ENCODE results near the gene SCTR. TPM values are rescaled to one million over a fixed set of nuclear protein-coding genes. Genes with fewer than 3 reads are reported as not detected.

The SCTR gene
- total RNA-seq, 1 donor from 2014 or later: not detected

DNA sequence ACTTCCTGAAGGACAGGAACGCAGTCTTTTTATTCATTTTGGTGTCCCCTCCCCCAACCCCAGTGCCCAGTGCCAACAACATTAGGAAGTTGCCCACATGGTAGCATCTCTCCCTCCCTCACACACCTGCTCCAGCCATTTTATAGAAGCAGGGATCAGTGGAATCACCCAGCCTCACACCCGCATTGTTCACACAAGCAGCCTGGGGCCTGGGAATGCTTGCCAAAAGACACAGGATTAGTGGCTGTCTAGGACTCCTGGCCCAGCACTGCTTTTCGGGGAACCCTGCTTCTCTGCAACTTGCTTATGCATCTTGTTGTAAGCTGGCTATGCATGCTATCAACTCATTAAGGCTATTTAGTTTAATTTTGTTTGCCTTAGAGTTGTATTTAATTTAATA lies 74.8 kb downstream of the SCTR start:
- intact Hi-C loops (cut with micrococcal nuclease): no loop called here

DNA sequence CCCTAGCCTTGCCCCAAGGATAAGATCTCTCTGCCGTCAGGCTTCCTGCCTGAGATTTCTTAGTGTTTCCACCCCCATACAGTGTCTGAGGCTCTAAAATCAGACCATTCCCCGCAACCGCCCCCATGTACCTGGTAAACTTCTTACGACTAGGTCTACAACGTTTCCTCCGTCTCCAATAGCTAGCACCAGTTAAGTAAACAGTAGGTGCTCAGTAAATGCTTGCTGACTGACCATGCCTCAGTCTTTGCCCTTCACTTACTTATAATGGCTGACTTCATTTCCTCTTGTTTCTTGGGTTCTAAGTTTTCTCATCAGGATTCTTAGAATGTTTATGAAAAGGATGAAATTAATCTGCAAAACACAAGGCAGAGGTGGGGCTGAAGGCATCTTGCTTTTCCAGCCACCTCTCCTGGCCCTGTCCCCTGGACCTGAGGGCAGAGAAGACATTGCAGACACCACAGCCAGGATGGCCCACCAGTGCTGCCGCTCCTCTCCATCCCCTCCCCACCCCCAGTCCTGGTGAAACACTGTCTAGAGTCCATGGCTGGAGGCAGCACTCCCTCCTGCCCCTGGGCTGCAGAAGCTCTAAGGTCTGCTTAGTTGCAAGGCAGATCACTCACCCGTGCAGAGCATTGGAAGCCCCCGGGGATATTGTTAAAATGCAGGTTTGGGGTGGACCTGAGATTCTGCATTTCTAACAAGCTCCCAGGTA lies 75.7 kb downstream of the SCTR start:
- intact Hi-C loops (cut with micrococcal nuclease): no loop called here

DNA sequence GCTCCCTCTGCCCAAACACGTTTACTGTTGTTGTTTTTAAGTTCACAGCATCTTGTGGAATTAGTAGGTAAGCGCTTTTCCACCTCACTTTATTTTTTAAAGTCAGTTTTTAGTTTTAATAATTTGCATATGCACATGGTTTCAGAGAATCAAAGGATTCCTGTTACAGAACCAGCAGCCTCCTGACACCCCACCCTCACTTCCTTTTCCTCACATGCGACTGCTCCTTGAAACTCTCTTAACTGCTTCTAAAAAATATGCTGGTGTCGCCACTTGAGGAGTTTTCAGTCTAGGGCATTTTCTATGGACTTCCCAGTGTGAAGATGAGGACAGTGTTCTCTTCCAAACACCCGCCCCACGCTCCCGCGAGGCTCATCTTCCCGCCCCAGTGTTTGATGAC lies 78.2 kb downstream of the SCTR start:
- intact Hi-C loops (cut with micrococcal nuclease): no loop called here

DNA sequence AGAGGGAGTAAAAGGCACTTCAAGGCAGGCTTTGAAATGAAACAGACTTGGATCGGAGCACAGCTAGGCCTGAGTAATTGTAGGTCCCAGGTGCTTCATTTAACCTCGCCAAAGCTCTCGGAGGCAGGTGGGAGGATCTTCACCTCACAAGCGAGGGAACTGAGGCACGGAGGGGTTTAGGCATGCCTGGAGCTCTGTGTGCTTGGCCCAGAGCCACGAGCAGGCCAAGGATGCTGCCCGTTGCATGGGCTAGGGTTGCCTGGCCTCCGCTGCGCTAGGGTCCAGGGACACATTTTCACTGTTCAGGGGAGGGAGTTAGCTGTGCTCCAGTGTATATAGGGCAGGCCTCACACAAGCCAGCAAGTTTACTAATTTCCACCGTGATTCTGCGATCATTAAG lies 81.4 kb downstream of the SCTR start:
- intact Hi-C loops (cut with micrococcal nuclease): no loop called here

DNA sequence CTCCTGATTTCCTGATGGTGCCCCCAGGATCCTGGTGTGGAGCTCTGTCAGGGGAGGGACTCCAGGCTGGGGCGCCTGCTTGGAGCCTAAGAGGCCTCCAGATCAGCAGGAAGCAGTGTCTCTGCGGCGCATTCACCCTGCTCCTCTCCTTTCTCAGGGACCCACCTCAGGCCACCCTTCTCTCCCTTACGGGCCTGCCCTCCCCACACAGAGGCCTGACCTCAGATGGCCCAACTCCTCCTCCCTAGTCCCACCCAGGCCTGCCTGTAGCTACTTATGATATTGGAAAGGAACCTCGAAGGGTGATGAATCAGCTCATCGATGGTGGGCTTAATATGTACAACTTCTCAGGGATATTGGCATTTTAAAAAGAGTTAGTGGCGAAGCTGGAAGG lies 82.1 kb downstream of the SCTR start:
- intact Hi-C loops (cut with micrococcal nuclease): no loop called here

DNA sequence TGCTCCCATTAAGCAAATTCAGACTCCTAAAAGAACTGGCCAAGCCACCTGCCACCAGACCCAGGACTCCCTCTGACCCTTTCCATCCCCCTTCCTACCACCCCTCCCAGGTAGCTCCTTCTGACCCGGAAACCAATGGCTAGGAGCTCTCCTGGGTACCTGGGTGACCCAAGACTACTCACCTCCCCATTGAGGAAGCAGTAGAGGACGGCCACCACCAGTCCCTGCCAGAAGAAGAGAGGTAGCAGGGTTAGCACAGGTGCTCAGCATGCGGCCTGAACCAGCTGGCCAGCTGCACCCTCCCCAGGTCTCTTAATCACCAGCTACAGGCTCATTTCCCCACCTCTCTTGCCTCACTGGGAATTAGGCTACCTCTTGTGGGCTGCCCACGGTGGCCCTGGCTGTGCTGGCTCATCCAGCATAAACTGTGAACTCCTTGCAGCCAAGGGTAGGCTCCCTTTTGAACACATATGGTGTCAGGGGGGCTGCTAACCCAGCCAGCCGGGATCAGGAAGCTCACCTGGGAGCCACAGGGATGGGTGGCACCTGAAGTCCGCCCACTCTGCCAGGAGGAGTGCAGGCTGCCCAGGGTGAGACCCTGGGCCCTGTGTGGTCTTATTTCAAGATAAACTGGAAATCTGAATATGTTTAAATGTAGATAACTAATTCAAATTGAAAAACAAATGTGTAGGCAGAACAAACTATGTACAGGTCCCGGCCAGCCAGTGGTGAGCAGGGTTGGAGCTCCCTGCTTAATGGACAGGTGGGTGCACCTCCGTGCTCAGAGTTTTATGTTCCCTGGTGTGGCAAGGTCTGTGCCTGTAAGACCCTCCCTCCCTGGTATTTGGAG lies 82.7 kb downstream of the SCTR start:
- intact Hi-C loops (cut with micrococcal nuclease): no loop called here

DNA sequence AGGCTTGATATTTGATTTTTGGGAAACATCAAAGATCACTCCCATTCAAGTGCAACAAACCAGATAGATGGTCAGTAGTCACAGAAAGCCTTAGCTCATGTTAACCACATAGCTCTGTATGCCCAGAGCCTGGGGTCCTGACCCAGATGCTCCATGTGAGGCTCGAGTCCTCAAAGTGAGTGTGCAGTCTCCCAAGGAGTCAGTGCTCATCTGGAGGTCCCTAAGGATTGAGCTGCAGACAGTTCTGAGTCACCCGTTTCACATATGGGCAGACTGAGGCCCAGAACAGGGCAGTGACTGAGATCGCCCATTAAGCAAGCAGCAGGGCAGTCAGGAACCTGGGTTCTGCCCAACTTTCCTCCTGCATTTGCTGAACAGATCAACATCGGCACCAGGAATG lies 83.4 kb downstream of the SCTR start:
- intact Hi-C loops (cut with micrococcal nuclease): no loop called here

DNA sequence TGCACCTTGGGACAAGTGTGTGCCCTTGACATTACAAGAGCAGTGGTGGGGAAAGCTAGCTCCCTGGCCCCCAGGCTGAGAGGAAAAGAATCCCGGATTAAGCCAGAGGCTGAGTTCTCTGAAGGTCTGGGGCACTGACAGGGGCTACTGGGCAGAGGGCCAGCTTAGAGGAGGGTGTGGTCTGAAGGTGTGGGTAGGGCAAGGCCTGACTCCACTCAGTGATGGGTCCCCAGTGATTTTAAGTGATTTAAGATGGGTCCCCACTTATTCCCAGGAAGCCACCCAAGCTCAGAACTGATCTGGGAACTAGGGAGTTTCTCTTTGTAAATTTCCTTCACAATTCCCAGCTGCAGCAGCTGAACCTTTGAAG lies 83.8 kb downstream of the SCTR start:
- intact Hi-C loops (cut with micrococcal nuclease): no loop called here

DNA sequence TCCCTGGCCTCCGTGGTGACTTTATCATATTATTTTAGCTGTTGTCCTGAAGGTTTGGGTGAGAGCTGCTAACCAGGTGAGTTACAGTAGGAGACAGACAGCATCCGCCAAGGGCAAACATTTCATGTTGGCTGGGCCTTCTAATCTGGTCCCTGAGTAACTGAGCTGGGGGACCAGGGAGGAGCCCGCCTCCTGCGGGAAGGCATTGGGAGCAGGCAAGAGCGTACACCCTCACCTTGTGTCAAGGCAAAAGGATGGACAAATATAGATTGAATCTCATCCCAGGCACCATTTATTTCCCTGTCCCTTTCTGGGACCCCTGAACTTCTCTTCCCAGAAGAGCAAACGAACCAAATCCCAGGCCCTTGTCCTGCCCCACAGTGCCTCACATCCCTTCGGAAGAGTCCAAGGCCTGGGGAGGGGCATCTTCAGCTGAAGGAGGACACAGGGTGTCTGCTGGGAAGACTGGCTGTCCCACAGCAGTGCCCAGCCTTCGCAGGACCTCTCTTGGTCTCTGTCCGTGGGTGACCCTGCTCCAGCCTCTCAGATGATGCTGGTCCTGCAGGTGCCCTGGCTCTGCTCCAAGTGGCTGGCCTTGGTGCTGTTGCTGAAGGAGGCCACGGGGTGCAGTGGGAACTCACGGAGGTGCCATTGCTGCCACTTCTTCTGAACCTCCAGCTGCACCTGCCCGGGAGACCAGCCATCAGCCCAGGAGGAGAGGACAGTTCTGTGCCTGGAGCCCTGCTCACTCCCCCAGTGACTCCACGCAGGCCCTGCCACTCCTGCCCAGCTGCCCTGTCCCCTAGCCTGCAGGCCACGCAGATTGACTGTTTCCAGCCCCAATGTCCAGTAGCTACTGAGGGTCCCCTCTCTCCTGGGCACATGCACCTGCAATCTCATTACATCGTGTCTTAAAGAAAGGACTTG lies 84.4 kb downstream of the SCTR start:
- intact Hi-C loops (cut with micrococcal nuclease): no loop called here

DNA sequence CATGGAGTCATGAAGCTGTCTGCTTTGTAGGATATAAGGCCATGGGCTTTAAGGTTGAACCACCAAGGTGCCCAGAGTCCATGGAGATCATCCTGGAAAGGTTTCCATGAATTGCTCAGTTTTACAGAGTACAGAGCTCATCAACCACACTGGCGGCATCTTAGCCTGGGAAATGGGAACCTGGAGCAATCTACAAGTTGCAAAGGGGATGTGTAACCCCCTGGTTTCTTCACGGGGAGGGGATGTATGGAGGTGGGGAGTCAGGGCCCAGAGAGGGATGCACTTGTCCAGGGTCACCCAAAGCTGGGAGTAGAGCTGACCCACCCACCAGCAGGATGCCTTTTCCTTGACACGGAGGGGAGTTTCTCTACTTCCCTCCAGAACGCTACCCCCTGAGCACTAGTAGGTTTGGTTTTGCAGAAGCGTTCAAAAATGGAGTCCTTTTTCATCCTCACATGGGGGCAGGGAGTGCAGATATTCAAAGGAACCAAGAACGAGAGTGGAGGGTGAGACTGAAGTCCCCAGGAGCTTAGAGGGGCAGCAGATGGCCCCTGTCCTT lies 85.5 kb downstream of the SCTR start:
- intact Hi-C loops (cut with micrococcal nuclease): no loop called here

DNA sequence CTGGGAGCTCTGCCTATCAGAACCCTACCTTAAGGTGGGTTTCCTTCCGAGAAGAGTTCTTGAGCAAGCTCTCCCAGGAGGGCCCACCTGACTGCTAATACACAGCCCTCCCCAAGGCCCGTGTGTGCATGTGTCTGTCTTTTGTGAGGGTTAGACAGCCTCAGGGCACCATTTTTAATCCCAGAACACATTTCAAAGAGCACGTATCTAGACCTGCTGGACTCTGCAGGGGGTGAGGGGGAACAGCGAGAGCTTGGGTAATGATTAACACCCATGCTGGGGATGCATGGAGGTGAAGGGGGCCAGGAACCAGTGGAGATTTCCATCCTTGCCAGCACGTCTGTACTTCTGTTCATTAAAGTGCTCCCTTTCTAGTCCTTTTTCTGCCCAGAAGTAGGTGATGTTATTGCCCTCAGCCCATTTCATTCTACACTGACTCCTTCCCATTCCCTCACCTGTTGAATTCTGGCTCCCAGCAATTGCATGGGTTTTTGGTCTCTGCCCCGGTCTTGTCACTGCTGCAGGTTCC lies 86.1 kb downstream of the SCTR start:
- intact Hi-C loops (cut with micrococcal nuclease): no loop called here

DNA sequence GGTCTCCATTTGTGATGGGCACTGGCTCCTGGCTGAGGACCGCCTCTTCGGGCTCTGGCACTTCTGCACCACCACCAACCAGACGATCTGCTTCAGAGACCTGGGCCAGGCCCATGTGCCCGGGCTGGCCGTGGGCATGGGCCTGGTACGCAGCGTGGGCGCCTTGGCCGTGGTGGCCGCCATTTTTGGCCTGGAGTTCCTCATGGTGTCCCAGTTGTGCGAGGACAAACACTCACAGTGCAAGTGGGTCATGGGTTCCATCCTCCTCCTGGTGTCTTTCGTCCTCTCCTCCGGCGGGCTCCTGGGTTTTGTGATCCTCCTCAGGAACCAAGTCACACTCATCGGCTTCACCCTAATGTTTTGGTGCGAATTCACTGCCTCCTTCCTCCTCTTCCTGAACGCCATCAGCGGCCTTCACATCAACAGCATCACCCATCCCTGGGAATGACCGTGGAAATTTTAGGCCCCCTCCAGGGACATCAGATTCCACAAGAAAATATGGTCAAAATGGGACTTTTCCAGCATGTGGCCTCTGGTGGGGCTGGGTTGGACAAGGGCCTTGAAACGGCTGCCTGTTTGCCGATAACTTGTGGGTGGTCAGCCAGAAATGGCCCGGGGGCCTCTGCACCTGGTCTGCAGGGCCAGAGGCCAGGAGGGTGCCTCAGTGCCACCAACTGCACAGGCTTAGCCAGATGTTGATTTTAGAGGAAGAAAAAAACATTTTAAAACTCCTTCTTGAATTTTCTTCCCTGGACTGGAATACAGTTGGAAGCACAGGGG lies 87.1 kb downstream of the SCTR start:
- intact Hi-C loops (cut with micrococcal nuclease): no loop called here

DNA sequence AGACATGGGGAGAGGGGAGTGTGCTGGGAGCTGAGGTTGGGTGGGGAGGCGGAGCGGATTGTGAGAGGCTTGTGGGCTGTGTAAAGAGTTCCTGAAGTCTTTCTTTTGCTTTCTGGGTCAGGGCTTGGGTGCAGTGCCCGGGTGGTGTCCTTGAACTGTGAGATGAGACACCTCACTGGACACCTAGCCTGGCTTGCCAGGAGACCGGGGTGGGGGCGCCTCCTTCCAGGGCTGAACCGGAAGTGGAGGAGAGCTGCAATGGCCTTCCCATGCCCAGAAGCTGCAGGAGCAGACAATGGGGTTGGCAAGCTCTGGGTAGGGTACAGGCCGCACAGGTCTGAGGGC lies 88.4 kb downstream of the SCTR start:
- intact Hi-C loops (cut with micrococcal nuclease): no loop called here

DNA sequence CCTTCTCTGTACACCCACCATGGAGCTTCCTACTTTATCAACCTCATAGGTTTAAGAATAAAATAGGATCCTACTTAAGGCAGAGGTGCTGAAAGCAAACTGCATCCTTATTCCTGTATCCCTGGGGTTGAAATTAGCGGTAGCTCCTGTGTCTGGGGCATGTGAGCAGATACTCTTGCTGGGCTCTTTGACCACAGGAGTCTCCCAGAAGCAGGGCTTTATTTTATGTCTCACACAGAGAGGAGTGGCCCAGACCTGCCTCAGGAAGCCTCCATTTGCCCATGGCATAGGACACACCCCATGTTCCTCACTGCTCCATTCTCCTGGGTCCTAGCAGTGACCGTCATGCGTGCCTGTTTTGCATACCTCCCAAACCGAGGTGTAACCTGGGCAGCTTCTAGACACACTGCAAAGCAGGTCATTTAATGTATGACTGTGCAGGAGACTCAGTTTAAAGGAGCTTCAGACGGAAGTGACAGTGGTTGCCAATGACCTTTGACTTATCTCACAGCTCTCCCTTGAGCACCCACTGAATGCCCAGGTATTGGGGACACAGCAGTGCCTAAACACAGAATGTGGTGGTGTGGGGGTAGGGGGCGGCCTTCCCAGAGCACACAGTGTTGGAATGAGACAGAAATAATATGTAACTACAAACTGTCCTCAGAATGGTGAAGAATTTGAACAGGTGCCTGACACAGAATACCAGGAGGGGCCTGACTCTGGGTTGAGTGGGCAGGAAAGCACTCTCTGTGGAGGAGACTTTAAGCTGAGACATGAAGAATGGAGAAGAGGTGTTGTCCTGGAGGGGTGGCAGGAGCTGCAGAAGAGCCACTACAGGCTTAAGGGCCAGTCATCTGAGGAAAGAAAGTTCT lies 89.0 kb downstream of the SCTR start:
- intact Hi-C loops (cut with micrococcal nuclease): no loop called here

DNA sequence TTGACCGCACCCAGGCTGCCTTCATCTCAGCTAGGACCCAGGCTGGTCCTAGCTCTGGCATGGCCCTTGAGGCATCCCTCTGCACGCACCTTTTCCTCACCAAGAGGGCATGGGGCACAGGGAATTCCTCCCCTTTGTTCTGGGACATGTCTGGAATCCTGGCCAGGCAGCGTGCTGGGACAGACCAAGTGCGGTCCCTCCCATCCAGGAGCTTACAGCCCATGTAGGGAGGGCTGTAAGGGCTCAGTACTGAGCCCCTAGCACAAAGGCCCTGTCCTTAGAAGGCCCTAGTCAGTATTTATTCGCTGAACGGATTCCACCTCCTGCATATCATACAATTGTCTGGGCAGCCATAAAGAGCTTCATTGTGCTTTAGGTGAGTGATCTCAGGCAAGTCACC lies 89.6 kb downstream of the SCTR start:
- intact Hi-C loops (cut with micrococcal nuclease): no loop called here

DNA sequence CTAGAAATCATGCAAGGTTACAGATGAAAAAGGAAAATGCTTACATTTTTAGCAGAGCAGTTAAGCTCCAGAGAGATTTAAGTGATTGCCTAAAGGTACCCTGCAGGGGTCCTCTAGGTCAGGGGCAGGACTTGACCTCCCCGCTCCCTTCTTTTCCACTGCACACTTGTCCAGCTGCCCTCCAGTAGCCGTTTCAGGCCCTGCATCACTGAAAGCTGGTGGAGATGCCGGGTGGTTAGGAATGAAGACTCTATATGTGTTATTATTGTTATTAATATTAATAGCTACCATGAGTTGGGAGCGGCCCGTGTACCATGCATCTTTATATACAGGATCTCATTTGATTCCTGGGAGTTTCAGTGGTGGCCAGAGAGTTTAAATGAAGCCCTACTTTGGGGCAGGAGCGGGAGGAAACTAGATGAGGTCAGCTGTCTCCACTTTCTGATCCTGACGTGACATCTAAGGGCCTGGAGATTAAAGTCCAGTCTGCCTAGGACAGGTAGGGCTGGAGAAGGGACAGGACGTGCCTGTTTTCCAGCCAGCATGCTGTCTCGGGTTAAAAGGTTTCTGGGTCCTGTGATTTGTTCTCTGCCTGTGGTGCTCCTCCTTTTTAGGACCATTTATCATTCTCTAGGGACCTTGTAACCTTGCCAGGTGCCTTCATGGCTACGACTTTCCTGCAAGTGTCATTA lies 90.5 kb downstream of the SCTR start:
- intact Hi-C loops (cut with micrococcal nuclease): no loop called here

DNA sequence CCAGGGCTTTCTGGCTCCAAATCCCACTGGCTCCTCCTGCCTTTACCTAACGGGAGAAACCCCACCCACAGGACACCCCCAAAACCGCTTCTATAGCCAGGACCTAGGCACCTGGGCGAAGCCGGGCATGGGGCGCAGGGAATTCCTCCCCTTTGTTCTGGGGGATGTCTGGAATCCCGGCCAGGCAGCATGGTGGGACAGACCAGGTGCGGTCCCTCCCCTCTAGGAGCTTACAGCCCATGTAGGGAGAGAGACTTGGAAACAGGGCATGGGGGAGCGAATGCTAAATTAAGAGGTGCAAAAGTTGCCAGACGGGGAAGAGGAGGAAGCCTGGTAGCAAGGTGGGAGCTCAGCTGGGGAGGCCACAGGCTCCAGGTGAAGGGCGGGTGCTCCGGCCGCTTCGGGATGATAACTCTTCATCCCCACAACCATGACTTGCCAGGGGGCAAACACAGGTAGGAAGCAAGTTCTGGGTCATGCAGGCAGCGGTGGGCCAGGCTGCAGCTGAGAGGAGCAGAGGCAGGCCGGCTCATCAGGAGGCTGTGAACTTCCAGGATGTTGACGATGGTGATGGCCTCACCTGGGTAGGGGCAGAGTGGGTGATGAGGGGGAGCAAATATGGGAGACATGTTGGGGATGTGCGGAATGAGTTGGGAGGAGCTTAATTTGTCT lies 91.3 kb downstream of the SCTR start:
- intact Hi-C loops (cut with micrococcal nuclease): no loop called here

Data from T-helper 1 cell treated with Interleukin-12 subunit alpha and Interleukin-12 subunit beta and Interleukin-4 antibody, amounts not matched to agents 30 ng/mL and 1 ng/mL, for 36 hours (primary cell).